ENCODE data around the gene NTHL1.

DNA sequence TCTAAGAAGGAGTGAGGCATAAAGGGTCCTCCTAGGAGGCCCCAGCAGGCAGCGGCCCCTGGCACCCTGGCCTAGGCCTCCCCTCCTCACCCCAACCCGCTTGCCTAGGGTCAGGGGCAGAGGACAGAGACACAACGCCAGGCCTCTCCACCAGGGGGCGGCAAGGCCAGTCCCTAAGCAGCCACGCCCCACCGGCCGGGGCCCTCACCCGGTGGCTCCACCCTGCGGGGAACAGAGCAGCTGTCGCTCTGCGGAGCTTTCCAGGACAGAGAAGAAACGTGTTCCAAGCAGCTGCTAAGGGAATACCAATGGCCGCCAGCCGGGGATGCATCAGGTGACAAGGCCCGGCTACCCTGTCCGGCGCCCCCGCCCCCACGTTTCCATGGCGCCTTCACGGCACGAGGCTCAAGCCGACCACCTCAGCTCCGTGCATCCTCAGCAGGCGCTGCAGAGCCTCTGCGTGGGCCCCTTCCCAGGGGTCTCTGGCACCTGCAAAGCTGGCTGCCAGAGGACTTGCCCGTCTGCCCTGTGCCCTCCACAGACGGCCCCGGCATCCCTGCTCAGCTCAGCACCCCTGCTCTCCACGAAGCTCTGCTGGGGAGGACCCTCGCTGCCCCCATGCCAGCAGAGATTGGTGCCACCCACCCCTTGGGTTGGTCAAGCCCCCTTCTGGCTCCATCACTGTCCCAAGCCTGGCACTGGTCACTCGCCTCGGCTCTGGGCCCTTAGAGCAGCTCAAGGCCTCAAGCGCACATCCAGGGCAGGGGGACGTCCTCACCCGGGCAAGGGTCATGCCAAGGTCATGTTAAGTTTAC is 43.6 kb downstream of the NTHL1 start:
- TF ChIP-seq POLR2A (IDR thresholded peaks at IDR 0.05; ENCODE audit: low read depth, low read length) (no peak), MXI1 (IDR thresholded peaks at IDR 0.05; ENCODE audit: borderline replicate concordance, low read depth, low read length) (peak; percentile 71)
